Fibroblast of gingiva (primary cell): ENCODE results near the gene NLGN1.

ENCODE experiments used
- DNase-seq: peaks from one replicate; pipeline ENCODE4 v3.0.0-alpha.2; 2011; ENCODE audit warnings: low read depth

Gene NLGN1

DNA sequence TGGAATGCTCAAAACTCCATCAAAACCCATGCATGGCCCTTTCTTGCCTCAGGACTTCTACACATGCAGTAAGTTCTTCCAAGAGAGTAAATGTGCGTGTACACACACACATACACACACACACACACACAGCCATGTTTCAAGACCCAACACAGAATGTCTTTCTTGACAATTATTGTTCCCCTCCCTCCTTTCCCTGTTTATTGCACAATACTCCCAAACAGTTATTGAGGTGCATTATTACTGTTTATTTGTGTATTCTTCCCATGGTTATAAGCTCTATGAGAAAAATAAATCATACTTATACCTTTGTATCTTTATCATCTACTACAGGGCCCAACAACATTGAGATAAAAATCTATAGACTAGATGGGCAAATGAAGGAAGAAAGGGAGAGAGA is 937.8 kb downstream of the NLGN1 start:
- DNase-seq = no peak

DNA sequence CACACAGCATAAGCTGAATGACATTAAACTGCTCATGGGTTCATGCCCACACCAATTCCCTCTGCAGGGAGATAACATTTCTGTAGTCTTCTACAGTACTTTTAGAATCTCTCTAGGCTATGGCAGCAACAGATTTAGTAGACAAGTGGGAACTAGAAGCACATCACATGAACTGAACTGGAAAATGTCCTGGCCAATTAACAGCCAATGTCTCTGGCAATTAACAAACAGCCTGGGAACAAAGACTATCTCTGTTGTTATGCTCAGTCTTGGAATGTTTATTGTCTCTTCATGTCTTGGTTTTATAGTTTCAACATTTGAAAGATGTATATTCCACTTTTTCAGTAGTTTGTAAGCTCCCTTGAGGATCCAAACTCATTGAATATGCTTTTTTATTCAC is 938.4 kb downstream of the NLGN1 start:
- no peak for DNase-seq
